ENCODE data around the gene C1QTNF8.

Gene C1QTNF8

GRCh38 chr16:1127101-1127500, 31.1 kb upstream of the C1QTNF8 start:
- no peak for DNase-seq (ENCODE audit: low read depth)

GRCh38 chr16:1126586-1126985, 30.5 kb upstream of the C1QTNF8 start:
- DNase-seq (ENCODE audit: low read depth), result no peak

GRCh38 chr16:1126044-1126443, 30.0 kb upstream of the C1QTNF8 start:
- no peak for DNase-seq (ENCODE audit: low read depth)

- no peak for DNase-seq (ENCODE audit: low read depth)
Measured at GRCh38 chr16:1125471-1125870, 29.4 kb upstream of the C1QTNF8 start.

GRCh38 chr16:1124795-1125194, 28.8 kb upstream of the C1QTNF8 start:
- no peak for DNase-seq (ENCODE audit: low read depth)

- no peak for DNase-seq (ENCODE audit: low read depth)
Measured at GRCh38 chr16:1124291-1124690, 28.2 kb upstream of the C1QTNF8 start.

- no peak for DNase-seq (ENCODE audit: low read depth)
Measured at GRCh38 chr16:1123525-1124230, 27.6 kb upstream of the C1QTNF8 start.

- no peak for DNase-seq (ENCODE audit: low read depth)
Measured at GRCh38 chr16:1122398-1122765, 26.3 kb upstream of the C1QTNF8 start.

GRCh38 chr16:1121601-1122397, 25.8 kb upstream of the C1QTNF8 start:
- no peak for DNase-seq (ENCODE audit: low read depth)

GRCh38 chr16:1121009-1121408, 25.0 kb upstream of the C1QTNF8 start:
- no peak for DNase-seq (ENCODE audit: low read depth)

- DNase-seq (ENCODE audit: low read depth), result no peak
Measured at GRCh38 chr16:1120577-1120941, 24.5 kb upstream of the C1QTNF8 start.

GRCh38 chr16:1119766-1120576, 23.9 kb upstream of the C1QTNF8 start:
- DNase-seq (ENCODE audit: low read depth), result no peak

GRCh38 chr16:1119129-1119528, 23.1 kb upstream of the C1QTNF8 start:
- no peak for DNase-seq (ENCODE audit: low read depth)

- no peak for DNase-seq (ENCODE audit: low read depth)
Measured at GRCh38 chr16:1117926-1118325, 21.9 kb upstream of the C1QTNF8 start.

GRCh38 chr16:1117176-1117900, 21.3 kb upstream of the C1QTNF8 start:
- no peak for DNase-seq (ENCODE audit: low read depth)

- no peak for DNase-seq (ENCODE audit: low read depth)
Measured at GRCh38 chr16:1116693-1117077, 20.6 kb upstream of the C1QTNF8 start.

- DNase-seq (ENCODE audit: low read depth), result no peak
Measured at GRCh38 chr16:1113889-1114526, 18.0 kb upstream of the C1QTNF8 start.

GRCh38 chr16:1113489-1113888, 17.4 kb upstream of the C1QTNF8 start:
- DNase-seq (ENCODE audit: low read depth), result no peak

GRCh38 chr16:1112506-1113184, 16.6 kb upstream of the C1QTNF8 start:
- no peak for DNase-seq (ENCODE audit: low read depth)

GRCh38 chr16:1109648-1110047, 13.6 kb upstream of the C1QTNF8 start:
- DNase-seq (ENCODE audit: low read depth), result no peak
